GM18861 (cell line): Measurements from ENCODE around the gene UFSP1.

Source experiments
- ATAC-seq: cut with Tn5 transposase; IDR thresholded peaks from one replicate; pipeline ENCODE4 v1.9.1; 2021; ENCODE audit not compliant: unreplicated experiment

The UFSP1 gene

GRCh38 chr7:100882785-100883526 lies 6.6 kb downstream of the UFSP1 start:
- no peak for ATAC-seq

- no peak for ATAC-seq
Observed at GRCh38 chr7:100882201-100882600, 7.3 kb downstream of the UFSP1 start.

- ATAC-seq = no peak
Observed at GRCh38 chr7:100881136-100881535, 8.4 kb downstream of the UFSP1 start.

- no peak for ATAC-seq
Observed at GRCh38 chr7:100880645-100881044, 8.9 kb downstream of the UFSP1 start.

- ATAC-seq = no peak
Observed at GRCh38 chr7:100879685-100880261, 9.7 kb downstream of the UFSP1 start.

GRCh38 chr7:100878685-100879084 lies 10.8 kb downstream of the UFSP1 start:
- ATAC-seq = no peak

GRCh38 chr7:100878013-100878412 lies 11.5 kb downstream of the UFSP1 start:
- no peak for ATAC-seq

- peak; percentile 12 for ATAC-seq
Observed at GRCh38 chr7:100875356-100875751, 14.2 kb downstream of the UFSP1 start.

GRCh38 chr7:100874577-100875355 lies 14.7 kb downstream of the UFSP1 start, which contains the start of gene SRRT:
SRRT (plus strand) TSS chr7:100875103; CDS start chr7:100875591, 488 bp downstream.
- peak; percentile 85 for ATAC-seq

- no peak for ATAC-seq
Observed at GRCh38 chr7:100874300-100874576, 15.3 kb downstream of the UFSP1 start.

- ATAC-seq = no peak
Observed at GRCh38 chr7:100873599-100874299, 15.8 kb downstream of the UFSP1 start.

- ATAC-seq = no peak
Observed at GRCh38 chr7:100867776-100868485, 21.6 kb downstream of the UFSP1 start.

GRCh38 chr7:100867040-100867775 lies 22.3 kb downstream of the UFSP1 start, which contains the start of gene TRIP6:
TRIP6 (plus strand) TSS chr7:100867387; CDS start chr7:100867498, 111 bp downstream.
- ATAC-seq = no peak

GRCh38 chr7:100866729-100867039 lies 22.8 kb downstream of the UFSP1 start:
- ATAC-seq = no peak

GRCh38 chr7:100865938-100866728 lies 23.4 kb downstream of the UFSP1 start:
- ATAC-seq = no peak

GRCh38 chr7:100865372-100865911 lies 24.1 kb downstream of the UFSP1 start:
- ATAC-seq = no peak

- no peak for ATAC-seq
Observed at GRCh38 chr7:100864263-100864845, 25.2 kb downstream of the UFSP1 start.

GRCh38 chr7:100863406-100863950 lies 26.0 kb downstream of the UFSP1 start:
- ATAC-seq = no peak

GRCh38 chr7:100861616-100861985 lies 27.9 kb downstream of the UFSP1 start:
- ATAC-seq = no peak
